Progenitor cell of endocrine pancreas (in vitro differentiated cells): ENCODE data around the gene DHDH. TPM values are rescaled to one million over a fixed set of nuclear protein-coding genes. Genes with fewer than 3 reads are reported as not detected.

Source experiments
- DNase-seq: peaks from one replicate; pipeline ENCODE4 v3.0.0; 2021; ENCODE audit warnings: low spot score; ENCODE audit not compliant: unreplicated experiment
- H3K27ac Mint-ChIP-seq: 2 replicates; pipeline ENCODE4 v1.8.0; 2021; ENCODE audit warnings: mild to moderate bottlenecking, moderate library complexity, mixed read lengths
- H3K27me3 Mint-ChIP-seq: 2 replicates; pipeline ENCODE4 v1.8.0; 2021; ENCODE audit warnings: mixed read lengths
- H3K36me3 Mint-ChIP-seq: 2 replicates; pipeline ENCODE4 v1.8.0; 2022; ENCODE audit warnings: mixed read lengths; ENCODE audit not compliant: insufficient read depth
- H3K4me1 Mint-ChIP-seq: 2 replicates; pipeline ENCODE4 v1.8.0; 2021; ENCODE audit warnings: low read depth, mixed read lengths
- H3K4me3 Mint-ChIP-seq: 2 replicates; pipeline ENCODE4 v1.8.0; 2021; ENCODE audit warnings: low read depth, mild to moderate bottlenecking, moderate library complexity, mixed read lengths
- H3K9me3 Mint-ChIP-seq: 2 replicates; pipeline ENCODE4 v1.8.0; 2021; ENCODE audit warnings: low read depth, mixed read lengths
- total RNA-seq: library from RNA; stranded (reverse); gene quantifications from 2 replicates; pipeline ENCODE4 v1.2.1, GENCODE V29; 2021
- TF ChIP-seq, protein P1 (sequence below): fragments of 200-600 bp; sonication (generic); IDR thresholded peaks from one replicate; pipeline ENCODE4 v1.5.0; 2021; ENCODE audit warnings: antibody characterized with exemption, mild to moderate bottlenecking; ENCODE audit not compliant: unreplicated experiment

The DHDH gene
- total RNA-seq, 1 donor from 2014 or later, result 1.8 TPM

DNA sequence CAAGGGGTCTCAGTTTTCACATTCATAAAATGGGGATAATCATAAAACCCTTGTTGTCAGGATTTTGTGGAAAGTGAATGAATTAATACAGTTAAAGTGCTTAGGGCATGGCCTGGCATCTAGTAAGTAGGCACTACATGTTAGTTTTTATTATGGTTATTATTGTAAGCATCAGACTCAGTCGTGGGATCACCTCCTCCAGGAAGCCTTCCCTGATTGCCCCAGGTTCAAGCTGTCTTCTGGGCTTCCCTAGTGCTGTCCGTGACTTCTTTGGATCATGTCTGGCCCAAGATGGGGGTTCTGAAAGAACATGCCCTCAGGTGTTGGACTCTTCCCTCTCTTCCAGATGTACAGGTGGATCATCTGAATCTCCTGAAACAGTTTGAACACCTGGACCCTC is 22.7 kb upstream of the DHDH start:
- H3K27me3 Mint-ChIP-seq, result no peaks in the 10 kb centered on the region
- TF ChIP-seq, protein P1, sequence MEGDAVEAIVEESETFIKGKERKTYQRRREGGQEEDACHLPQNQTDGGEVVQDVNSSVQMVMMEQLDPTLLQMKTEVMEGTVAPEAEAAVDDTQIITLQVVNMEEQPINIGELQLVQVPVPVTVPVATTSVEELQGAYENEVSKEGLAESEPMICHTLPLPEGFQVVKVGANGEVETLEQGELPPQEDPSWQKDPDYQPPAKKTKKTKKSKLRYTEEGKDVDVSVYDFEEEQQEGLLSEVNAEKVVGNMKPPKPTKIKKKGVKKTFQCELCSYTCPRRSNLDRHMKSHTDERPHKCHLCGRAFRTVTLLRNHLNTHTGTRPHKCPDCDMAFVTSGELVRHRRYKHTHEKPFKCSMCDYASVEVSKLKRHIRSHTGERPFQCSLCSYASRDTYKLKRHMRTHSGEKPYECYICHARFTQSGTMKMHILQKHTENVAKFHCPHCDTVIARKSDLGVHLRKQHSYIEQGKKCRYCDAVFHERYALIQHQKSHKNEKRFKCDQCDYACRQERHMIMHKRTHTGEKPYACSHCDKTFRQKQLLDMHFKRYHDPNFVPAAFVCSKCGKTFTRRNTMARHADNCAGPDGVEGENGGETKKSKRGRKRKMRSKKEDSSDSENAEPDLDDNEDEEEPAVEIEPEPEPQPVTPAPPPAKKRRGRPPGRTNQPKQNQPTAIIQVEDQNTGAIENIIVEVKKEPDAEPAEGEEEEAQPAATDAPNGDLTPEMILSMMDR, result no peak
- DNase-seq, result no peak
- no peaks in the 10 kb centered on the region for H3K4me1 Mint-ChIP-seq
- H3K9me3 Mint-ChIP-seq, result no peaks in the 10 kb centered on the region
- peaks cover 33% of the 10 kb centered on the region for H3K36me3 Mint-ChIP-seq
- no peak overlapping the region for H3K27ac Mint-ChIP-seq
- no peak overlapping the region for H3K4me3 Mint-ChIP-seq

DNA sequence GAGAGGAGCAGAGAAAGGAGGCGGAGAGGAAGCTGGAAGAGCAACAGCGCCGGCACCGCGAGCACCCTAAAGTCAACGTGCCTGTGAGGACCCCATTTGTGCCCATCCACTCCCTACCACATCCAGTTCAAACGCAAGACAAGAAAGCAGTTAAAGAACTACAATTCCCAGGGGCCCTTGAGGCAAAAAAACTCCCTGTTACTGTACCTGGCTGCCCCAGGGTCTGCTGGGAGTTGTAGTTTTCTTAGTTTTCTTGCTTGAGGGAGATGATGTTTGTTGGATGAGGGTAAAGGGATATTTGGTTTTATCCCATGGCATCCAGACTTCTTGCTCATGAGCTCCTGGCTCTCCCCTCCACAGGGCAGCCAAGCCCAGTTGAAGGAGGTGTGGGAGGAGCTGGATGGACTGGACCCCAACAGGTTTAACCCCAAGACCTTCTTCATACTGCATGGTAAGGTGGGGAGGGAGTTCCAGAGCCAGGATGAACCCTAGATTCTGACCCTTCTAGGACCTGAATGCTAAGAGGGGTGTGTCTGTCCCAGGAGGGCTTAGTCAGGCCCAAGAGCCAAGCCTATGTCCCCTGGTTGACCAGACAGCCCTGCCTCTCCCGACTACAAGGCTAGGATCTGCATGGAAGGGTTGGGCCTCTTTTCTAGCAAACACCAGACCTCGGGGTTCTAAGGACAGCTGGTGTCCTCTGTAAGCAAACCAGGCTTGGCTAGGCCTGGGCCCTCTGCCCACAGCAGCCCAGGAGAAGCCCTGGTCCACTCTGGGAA is 20.2 kb upstream of the DHDH start:
- TF ChIP-seq, protein P1, result no peak
- DNase-seq, result no peak
- Mint-ChIP-seq H3K4me3 (no peak overlapping the region), H3K4me1 (no peaks in the 10 kb centered on the region), H3K9me3 (no peaks in the 10 kb centered on the region), H3K36me3 (peaks cover 27% of the 10 kb centered on the region), H3K27ac (no peak overlapping the region), H3K27me3 (no peaks in the 10 kb centered on the region)

DNA sequence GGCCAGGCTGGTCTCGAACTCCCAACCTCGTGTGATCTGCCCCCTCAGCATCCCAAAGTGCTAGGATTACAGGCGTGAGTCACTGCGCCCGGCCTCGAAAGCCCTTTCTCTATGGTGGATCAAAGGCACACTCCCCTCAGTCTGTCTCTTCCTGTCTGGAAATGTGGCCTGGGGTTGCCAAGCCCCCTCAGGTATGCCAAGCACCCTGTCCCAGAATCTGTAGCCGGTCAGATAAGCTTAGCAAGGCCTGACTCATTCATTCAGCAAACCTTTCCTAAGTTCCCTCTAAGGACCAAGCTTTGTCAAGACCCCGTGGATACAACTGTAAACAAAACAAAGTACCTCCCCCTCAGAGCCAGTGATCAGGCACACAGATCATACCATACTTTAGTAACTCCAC is 19.3 kb upstream of the DHDH start:
- no peak overlapping the region for H3K27ac Mint-ChIP-seq
- no peaks in the 10 kb centered on the region for H3K9me3 Mint-ChIP-seq
- TF ChIP-seq, protein P1, result no peak
- no peaks in the 10 kb centered on the region for H3K27me3 Mint-ChIP-seq
- no peaks in the 10 kb centered on the region for H3K4me1 Mint-ChIP-seq
- DNase-seq, result no peak
- no peak overlapping the region for H3K4me3 Mint-ChIP-seq
- H3K36me3 Mint-ChIP-seq, result peaks cover 31% of the 10 kb centered on the region

DNA sequence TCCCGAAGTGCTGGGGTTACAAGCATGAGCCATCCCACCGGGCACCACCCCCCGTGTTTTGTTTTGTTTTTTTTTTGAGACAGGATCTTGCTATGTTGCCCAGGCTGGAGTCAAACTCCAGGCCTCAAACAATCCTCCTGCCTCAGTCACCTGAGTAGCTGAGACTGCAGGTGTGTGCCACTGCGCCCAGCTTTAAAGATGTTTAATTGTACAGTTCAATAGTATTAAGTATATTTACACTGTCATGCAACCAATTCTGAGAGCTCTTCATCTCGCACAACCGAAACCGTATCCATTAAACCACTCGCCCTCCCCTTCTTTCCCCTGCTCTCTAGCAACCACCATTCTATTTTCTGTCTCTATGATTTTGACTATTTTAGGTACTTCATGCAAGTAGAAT is 17.7 kb upstream of the DHDH start:
- peaks cover 27% of the 10 kb centered on the region for H3K36me3 Mint-ChIP-seq
- H3K4me3 Mint-ChIP-seq, result no peak overlapping the region
- TF ChIP-seq, protein P1, result no peak
- H3K27ac Mint-ChIP-seq, result peak overlapping the region; percentile 39
- DNase-seq, result no peak
- H3K4me1 Mint-ChIP-seq, result no peaks in the 10 kb centered on the region
- no peaks in the 10 kb centered on the region for H3K9me3 Mint-ChIP-seq
- no peaks in the 10 kb centered on the region for H3K27me3 Mint-ChIP-seq

DNA sequence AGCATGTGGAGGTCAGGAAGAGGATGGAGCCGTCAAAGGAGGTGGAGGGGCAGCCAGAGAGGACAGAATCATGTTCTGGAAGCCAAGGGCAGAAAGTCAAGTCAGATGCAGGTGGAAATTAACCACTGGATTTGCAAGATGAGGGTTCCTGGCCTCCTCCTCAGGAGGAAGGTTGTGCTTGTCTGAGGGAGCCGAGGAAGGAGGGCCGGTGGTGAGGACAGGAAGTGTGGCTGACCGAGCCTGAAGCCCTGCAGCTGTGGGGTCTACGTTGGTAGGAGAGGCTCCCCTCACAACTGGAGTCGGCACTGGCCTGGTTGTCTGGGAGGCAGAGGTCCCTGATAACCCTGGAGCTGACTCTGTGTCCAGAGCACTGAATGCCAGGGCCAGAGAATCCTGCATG is 15.4 kb upstream of the DHDH start:
- H3K27ac Mint-ChIP-seq, result peak overlapping the region; percentile 82

More for the DNA sequence above, 15.4 kb upstream of the DHDH start:
- Mint-ChIP-seq H3K36me3 (peaks cover 19% of the 10 kb centered on the region), H3K9me3 (no peaks in the 10 kb centered on the region), H3K4me3 (no peak overlapping the region), H3K4me1 (no peaks in the 10 kb centered on the region), H3K27me3 (no peaks in the 10 kb centered on the region)
- TF ChIP-seq, protein P1, result no peak
- DNase-seq, result no peak
